GM12878 (cell line): Measurements from ENCODE around the gene RBMS3.

ENCODE experiments used
- BACH1 ChIP-seq: fragments of 450-650 bp; IDR thresholded peaks from 2 replicates; pipeline ENCODE4 v1.6.1; 2017; ENCODE audit warnings: mild to moderate bottlenecking, borderline replicate concordance
- EGR1 ChIP-seq, 2 experiments: IDR thresholded peaks; 1 replicate in 1 of 2; 2 replicates in 1 of 2; pipeline ENCODE4 v1.6.1; 2011 to 2012; ENCODE audit warnings: low read depth in 2 of 2, low read length in 2 of 2, borderline replicate concordance in 1 of 2, mild to moderate bottlenecking in 1 of 2, moderate library complexity in 1 of 2
- NR2C1 ChIP-seq: fragments of 450-650 bp; IDR thresholded peaks from 2 replicates; pipeline ENCODE4 v1.6.1; 2017; ENCODE audit warnings: antibody characterized with exemption, mild to moderate bottlenecking, moderate library complexity
- POLR2A ChIP-seq: IDR thresholded peaks from 2 replicates; pipeline ENCODE4 v1.6.1; 2011; ENCODE audit warnings: low read depth, mild to moderate bottlenecking, low read length
- SP1 ChIP-seq: IDR thresholded peaks from one replicate; pipeline ENCODE4 v1.6.1; 2011; ENCODE audit warnings: low read depth, low read length
- ZZZ3 ChIP-seq: IDR thresholded peaks from 2 replicates; pipeline ENCODE4 v1.6.1; 2011; ENCODE audit warnings: low read depth; ENCODE audit not compliant: control insufficient read depth, insufficient read length
- TF ChIP-seq, protein P1 (sequence below), 3 experiments: IDR thresholded peaks in 2 of 3; conservative IDR thresholded peaks in 1 of 3; 2 replicates each; pipeline ENCODE4 v1.5.1; 2011; ENCODE audit warnings: low read depth in 3 of 3, low read length in 3 of 3, mild to moderate bottlenecking in 3 of 3, control low read depth in 2 of 3, moderate library complexity in 2 of 3, inconsistent platforms in 1 of 3, mixed read lengths in 1 of 3; ENCODE audit not compliant: control insufficient read depth in 2 of 3, insufficient read depth in 1 of 3; ENCODE audit errors: extremely low read depth in 1 of 3
- TF ChIP-seq, protein P2 (sequence below): IDR thresholded peaks from 2 replicates; pipeline ENCODE4 v1.6.1; 2011; ENCODE audit warnings: borderline replicate concordance, low read depth, mild to moderate bottlenecking, moderate library complexity, mixed read lengths, low read length; ENCODE audit not compliant: insufficient read depth; ENCODE audit errors: extremely low read length

DNA sequence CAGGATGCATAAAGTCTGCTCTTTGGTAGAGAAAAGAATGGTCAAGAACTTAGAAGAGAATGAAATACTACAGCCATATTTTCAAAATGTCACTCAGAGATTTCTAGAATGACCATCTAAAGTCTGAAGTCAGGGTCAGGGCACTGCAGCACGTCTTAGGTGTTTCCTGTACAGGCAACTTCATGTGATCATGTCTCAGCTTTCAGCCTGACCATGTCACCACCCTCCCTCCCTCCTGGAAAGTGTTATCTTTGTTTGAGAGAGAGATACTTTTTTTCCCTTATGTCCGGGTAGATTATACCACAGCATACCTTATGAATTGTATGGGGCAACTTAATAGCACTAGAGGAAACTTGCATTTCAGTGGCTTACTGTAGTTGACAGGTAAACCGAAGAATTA lies 767.6 kb downstream of the RBMS3 start:
- TF ChIP-seq EGR1 (IDR thresholded peaks at IDR 0.05; ENCODE audit: borderline replicate concordance in 1 of 2, low read depth in 2 of 2, low read length in 2 of 2) (no peak), NR2C1 (no peak), POLR2A (no peak), BACH1 (no peak), SP1 (no peak), ZZZ3 (no peak)
- TF ChIP-seq, protein P1, sequence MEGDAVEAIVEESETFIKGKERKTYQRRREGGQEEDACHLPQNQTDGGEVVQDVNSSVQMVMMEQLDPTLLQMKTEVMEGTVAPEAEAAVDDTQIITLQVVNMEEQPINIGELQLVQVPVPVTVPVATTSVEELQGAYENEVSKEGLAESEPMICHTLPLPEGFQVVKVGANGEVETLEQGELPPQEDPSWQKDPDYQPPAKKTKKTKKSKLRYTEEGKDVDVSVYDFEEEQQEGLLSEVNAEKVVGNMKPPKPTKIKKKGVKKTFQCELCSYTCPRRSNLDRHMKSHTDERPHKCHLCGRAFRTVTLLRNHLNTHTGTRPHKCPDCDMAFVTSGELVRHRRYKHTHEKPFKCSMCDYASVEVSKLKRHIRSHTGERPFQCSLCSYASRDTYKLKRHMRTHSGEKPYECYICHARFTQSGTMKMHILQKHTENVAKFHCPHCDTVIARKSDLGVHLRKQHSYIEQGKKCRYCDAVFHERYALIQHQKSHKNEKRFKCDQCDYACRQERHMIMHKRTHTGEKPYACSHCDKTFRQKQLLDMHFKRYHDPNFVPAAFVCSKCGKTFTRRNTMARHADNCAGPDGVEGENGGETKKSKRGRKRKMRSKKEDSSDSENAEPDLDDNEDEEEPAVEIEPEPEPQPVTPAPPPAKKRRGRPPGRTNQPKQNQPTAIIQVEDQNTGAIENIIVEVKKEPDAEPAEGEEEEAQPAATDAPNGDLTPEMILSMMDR (IDR thresholded peaks at IDR 0.05 in 2 of 3, conservative IDR thresholded peaks at IDR 0.05 in 1 of 3; ENCODE audit: control insufficient read depth in 2 of 3, extremely low read depth in 1 of 3, insufficient read depth in 1 of 3, low read depth in 3 of 3, low read length in 3 of 3), result no peak
- TF ChIP-seq, protein P2, sequence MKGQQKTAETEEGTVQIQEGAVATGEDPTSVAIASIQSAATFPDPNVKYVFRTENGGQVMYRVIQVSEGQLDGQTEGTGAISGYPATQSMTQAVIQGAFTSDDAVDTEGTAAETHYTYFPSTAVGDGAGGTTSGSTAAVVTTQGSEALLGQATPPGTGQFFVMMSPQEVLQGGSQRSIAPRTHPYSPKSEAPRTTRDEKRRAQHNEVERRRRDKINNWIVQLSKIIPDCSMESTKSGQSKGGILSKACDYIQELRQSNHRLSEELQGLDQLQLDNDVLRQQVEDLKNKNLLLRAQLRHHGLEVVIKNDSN, result no peak
